Suprapubic skin (tissue), 4 donors: ENCODE results near the gene BATF. TPM values are rescaled to one million over a fixed set of nuclear protein-coding genes. Genes with fewer than 3 reads are reported as not detected.

Experiments
- DNase-seq, 2 donors: peaks; one replicate each; pipeline ENCODE4 v3.0.0-alpha.2; 2019; ENCODE audit warnings: low spot score in 2 of 2
- H3K27ac ChIP-seq: fragments of 200-600 bp; sonication (generic); one replicate; pipeline ENCODE4 v1.5.1; 2019
- H3K27me3 ChIP-seq: fragments of 200-600 bp; sonication (generic); one replicate; pipeline ENCODE4 v1.5.1; 2019
- H3K36me3 ChIP-seq: fragments of 200-600 bp; sonication (generic); one replicate; pipeline ENCODE4 v1.5.1; 2019
- H3K4me1 ChIP-seq: fragments of 200-600 bp; sonication (generic); one replicate; pipeline ENCODE4 v1.5.1; 2019
- H3K4me3 ChIP-seq: fragments of 200-600 bp; sonication (generic); one replicate; pipeline ENCODE4 v1.5.1; 2019; ENCODE audit warnings: mild to moderate bottlenecking
- H3K9me3 ChIP-seq: fragments of 200-600 bp; sonication (generic); one replicate; pipeline ENCODE4 v1.5.1; 2019
- CTCF ChIP-seq, 2 donors: fragments of 200-600 bp in 1 of 2; fragments of 450-650 bp in 1 of 2; sonication (generic) in 1 of 2; IDR thresholded peaks; one replicate each; pipeline ENCODE4 v1.5.1; 2016 to 2019; ENCODE audit warnings: antibody characterized with exemption in 2 of 2, mild to moderate bottlenecking in 1 of 2, moderate library complexity in 1 of 2
- EP300 ChIP-seq: sonication (generic); formaldehyde crosslinking; IDR thresholded peaks from one replicate; pipeline ENCODE4 v1.6.1; 2017; ENCODE audit warnings: antibody characterized with exemption
- POLR2A ChIP-seq, 2 donors: fragments of 450-650 bp; IDR thresholded peaks; one replicate each; pipeline ENCODE4 v1.6.1; 2017; ENCODE audit warnings: antibody characterized with exemption in 2 of 2, mild to moderate bottlenecking in 2 of 2, moderate library complexity in 2 of 2
- POLR2AphosphoS5 ChIP-seq, 3 donors: sonication (generic); formaldehyde crosslinking; IDR thresholded peaks; one replicate each; pipeline ENCODE4 v1.6.1; 2017; ENCODE audit warnings: antibody characterized with exemption in 3 of 3
- WGBS: methylation state at CpG from one replicate; pipeline ENCODE4 v1.1.5; 2018; 5-methylcytosine and 5-hydroxymethylcytosine counted together
- total RNA-seq, 4 donors: library from RNA; depleted of rRNA; stranded (reverse); fragments of >200 nt; gene quantifications; one replicate each; pipeline ENCODE4 v1.1.0, GENCODE V29; 2016

The BATF gene
- total RNA-seq, 4 donors from 2014 or later: 1.1 to 4.2 (median 1.1) TPM; not detected in 1

- TF ChIP-seq POLR2A (IDR thresholded peaks at IDR 0.05): no peak
- no peak for TF ChIP-seq CTCF (IDR thresholded peaks at IDR 0.05)
- TF ChIP-seq POLR2AphosphoS5 (IDR thresholded peaks at IDR 0.05): no peak
- no peak for TF ChIP-seq EP300
- H3K36me3 ChIP-seq: no peaks in the 10 kb centered on the region
- peaks cover 15% of the 10 kb centered on the region for H3K4me1 ChIP-seq
- H3K27ac ChIP-seq: peak overlapping the region; percentile 87
- H3K4me3 ChIP-seq: no peak overlapping the region
- WGBS: 74% methylated on average over 5 of the region's 5 CpGs
- H3K27me3 ChIP-seq: no peaks in the 10 kb centered on the region
- H3K9me3 ChIP-seq: no peaks in the 10 kb centered on the region
- no peak for DNase-seq
These were observed 13.1 kb downstream of the BATF start for GRCh38 chr14:75535164-75535898.

GRCh38 chr14:75537071-75537470 lies 14.8 kb downstream of the BATF start:
- 71% methylated on average over 4 of the region's 4 CpGs for WGBS
- Histone ChIP-seq H3K4me1 (peaks cover 15% of the 10 kb centered on the region), H3K9me3 (no peaks in the 10 kb centered on the region), H3K36me3 (no peaks in the 10 kb centered on the region), H3K4me3 (no peak overlapping the region), H3K27me3 (no peaks in the 10 kb centered on the region), H3K27ac (peak overlapping the region; percentile 87)
- no peak for DNase-seq
- TF ChIP-seq EP300 (no peak), POLR2A (IDR thresholded peaks at IDR 0.05) (no peak), CTCF (IDR thresholded peaks at IDR 0.05) (no peak), POLR2AphosphoS5 (IDR thresholded peaks at IDR 0.05) (no peak)

- H3K36me3 ChIP-seq: no peaks in the 10 kb centered on the region
These were observed 16.9 kb downstream of the BATF start for GRCh38 chr14:75539162-75539560.

GRCh38 chr14:75539561-75540478 lies 17.6 kb downstream of the BATF start:
- WGBS: 83% methylated on average over 13 of the region's 17 CpGs

More at GRCh38 chr14:75539162-75539560, 16.9 kb downstream of the BATF start:
- 88% methylated on average over 5 of the region's 5 CpGs for WGBS
- no peak for DNase-seq
- no peaks in the 10 kb centered on the region for H3K9me3 ChIP-seq
- H3K27me3 ChIP-seq: no peaks in the 10 kb centered on the region
- no peak overlapping the region for H3K27ac ChIP-seq
- peaks cover 32% of the 10 kb centered on the region for H3K4me1 ChIP-seq
- no peak for TF ChIP-seq CTCF (IDR thresholded peaks at IDR 0.05)
- no peak for TF ChIP-seq EP300
- TF ChIP-seq POLR2AphosphoS5 (IDR thresholded peaks at IDR 0.05): no peak
- TF ChIP-seq POLR2A (IDR thresholded peaks at IDR 0.05): no peak
- no peak overlapping the region for H3K4me3 ChIP-seq

More at GRCh38 chr14:75539561-75540478, 17.6 kb downstream of the BATF start:
- no peak for DNase-seq
- peaks cover 32% of the 10 kb centered on the region for H3K4me1 ChIP-seq
- H3K27me3 ChIP-seq: no peaks in the 10 kb centered on the region
- TF ChIP-seq POLR2AphosphoS5 (IDR thresholded peaks at IDR 0.05): no peak
- TF ChIP-seq CTCF (IDR thresholded peaks at IDR 0.05): no peak
- no peak for TF ChIP-seq EP300
- H3K4me3 ChIP-seq: no peak overlapping the region
- H3K27ac ChIP-seq: no peak overlapping the region
- no peaks in the 10 kb centered on the region for H3K36me3 ChIP-seq
- H3K9me3 ChIP-seq: no peaks in the 10 kb centered on the region
